GM12872 (cell line): ENCODE data around the gene REP15.

Experiments used
- TF ChIP-seq, protein P1 (sequence below): IDR thresholded peaks from 3 replicates; pipeline ENCODE4 v1.5.1; 2011; ENCODE audit warnings: low read depth, mild to moderate bottlenecking, low read length, moderate library complexity; ENCODE audit not compliant: insufficient read depth

The REP15 gene

DNA sequence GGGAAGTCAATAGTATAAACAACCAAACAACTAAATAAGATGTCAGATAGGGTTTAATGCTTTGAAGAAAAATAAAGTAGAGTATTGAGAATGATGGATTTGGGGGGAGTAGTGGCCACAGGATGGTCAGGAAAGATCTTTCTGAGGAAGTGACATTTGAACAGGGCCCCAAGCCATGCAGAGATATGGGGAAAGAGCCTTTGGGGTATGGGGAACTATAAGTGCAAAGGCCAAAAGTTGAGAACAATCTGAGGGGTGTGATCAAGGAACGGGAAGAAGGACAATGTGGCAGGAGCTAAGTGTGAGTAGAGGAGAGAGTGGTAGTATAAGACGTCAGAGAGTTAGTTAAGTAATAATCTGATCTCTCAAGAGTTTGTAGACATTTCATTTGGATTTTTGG, 15.7 kb downstream of the REP15 start:
- TF ChIP-seq, protein P1, sequence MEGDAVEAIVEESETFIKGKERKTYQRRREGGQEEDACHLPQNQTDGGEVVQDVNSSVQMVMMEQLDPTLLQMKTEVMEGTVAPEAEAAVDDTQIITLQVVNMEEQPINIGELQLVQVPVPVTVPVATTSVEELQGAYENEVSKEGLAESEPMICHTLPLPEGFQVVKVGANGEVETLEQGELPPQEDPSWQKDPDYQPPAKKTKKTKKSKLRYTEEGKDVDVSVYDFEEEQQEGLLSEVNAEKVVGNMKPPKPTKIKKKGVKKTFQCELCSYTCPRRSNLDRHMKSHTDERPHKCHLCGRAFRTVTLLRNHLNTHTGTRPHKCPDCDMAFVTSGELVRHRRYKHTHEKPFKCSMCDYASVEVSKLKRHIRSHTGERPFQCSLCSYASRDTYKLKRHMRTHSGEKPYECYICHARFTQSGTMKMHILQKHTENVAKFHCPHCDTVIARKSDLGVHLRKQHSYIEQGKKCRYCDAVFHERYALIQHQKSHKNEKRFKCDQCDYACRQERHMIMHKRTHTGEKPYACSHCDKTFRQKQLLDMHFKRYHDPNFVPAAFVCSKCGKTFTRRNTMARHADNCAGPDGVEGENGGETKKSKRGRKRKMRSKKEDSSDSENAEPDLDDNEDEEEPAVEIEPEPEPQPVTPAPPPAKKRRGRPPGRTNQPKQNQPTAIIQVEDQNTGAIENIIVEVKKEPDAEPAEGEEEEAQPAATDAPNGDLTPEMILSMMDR = no peak

DNA sequence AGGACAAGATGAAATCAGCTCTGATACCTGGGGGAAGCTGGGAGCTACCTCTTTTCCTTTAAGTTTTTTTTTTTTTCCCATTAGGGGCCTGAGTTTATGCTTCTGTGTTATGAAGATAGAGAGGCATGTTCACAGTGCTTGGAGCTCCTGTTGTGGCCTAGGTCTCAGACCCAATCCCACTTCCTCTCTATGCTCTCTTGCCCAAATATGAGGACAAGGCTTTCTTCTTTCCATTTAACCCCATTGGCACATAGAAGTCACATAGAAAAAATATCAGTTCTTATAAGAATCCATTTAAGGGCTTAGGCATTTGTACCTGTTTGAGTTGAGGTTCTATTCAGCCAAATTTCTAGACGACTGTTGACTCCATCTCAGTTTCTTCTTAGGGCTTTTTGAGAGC, 27.0 kb downstream of the REP15 start:
- TF ChIP-seq, protein P1 = no peak

DNA sequence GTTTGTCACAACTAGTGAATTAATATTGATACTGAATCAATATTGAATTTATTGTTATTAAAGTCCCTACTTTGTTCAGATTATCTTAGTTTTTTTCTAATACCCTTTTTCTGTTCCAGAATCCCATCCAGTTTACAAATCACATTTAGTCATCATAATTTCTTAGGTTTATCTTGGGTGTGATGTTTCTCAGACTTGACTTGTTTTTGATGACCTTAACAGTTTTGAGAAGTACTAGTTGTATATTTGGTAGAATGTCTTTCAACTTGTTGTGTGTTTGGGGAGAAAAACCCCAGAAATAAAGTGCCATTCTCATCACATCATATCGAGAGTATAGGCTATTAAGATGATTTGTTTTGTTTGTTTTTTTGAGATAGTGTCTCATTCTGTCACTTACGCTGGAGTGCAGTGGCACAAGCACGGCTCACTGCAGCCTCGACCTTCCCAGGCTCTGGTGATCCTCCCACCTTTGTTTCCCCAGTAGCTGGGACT, 33.9 kb downstream of the REP15 start:
- TF ChIP-seq, protein P1 = no peak

DNA sequence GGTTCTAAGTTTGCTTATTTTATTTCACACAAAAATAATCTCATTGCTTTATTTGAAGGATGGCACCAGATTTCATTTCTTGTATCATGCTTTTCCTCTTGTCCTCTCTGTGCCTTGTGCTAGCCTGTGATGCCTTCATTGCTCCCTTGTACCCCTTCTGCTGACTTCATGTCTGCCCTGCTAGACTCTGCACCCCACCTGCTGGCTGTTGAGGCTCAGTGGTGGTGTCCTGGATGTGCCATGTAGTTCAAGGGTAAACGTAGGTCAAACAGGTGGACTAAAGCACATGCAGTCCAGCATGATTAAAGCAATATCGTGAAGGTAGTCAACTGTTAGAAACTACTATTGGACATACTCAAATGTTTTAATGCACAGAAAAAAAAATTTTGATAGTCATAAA, 36.0 kb downstream of the REP15 start:
- TF ChIP-seq, protein P1 = peak; percentile 45; the same call in 2 of the 3 replicates

DNA sequence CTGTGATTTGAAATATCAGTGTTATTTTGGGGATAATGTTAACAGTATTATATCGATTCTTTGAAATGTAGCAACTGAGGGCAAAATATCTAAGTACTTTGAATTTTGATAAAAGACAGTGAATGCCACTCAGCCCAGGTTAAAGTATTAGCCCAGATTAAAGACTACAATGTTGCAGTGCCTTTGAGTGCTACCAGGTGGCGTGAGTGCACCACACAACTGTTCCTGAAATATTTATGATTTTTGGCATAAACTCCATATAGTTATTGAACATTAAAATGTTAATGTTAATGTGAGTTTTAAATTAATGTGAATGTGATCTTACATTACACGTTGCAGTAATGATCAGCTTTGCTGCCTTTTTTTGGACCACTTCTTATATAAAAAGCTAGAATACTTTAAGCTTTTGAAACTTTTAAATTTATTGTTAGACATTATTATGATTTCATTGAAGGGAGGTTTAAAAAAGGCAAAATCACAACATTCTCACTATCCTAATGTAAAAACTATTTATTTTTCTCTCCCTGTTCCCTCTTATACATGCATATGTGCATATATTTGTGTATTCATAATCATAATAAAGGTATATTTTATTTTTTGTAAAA, 36.9 kb downstream of the REP15 start:
- TF ChIP-seq, protein P1 = peak; percentile 76

DNA sequence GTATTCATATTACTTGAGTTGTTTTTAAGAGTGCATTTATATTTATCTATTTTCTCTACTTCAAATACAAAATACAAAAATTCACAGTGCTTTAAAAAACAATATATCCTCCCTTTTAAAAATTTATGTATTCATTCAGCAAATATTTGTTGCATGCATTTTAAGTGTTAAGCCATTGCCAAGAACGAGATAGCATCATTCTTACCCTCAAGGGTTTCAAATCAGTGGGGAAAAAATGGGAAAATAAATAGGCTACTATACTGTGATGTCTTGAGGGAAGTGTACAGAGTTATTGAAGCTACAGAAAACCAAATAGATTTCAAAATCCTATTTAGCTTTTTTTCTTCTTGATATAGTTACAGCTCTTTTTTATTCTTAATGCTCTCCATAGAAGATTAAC, 37.5 kb downstream of the REP15 start:
- TF ChIP-seq, protein P1 = no peak

DNA sequence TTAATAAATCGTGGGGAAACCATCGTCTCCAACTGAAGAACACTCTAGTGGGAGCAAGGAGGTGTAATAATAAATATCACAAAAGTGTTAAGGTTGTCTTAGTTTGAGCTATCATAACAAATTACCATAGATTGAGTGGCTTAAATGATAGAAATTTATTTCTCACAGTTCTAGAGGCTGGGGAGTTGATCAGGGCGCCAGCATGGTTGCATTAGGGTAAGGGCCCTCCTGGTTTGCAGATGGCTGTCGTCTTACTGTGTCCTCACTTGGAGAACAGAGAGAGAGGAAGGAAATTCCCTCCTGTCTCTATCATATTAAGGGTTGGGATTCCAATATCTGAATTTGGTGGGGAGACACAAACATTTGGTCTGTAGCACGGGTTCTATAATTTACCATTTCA, 47.4 kb downstream of the REP15 start:
- TF ChIP-seq, protein P1 = no peak
